Measurements from ENCODE around the gene SNAP29. TPM values are rescaled to one million over a fixed set of nuclear protein-coding genes. Genes with fewer than 3 reads are reported as not detected.

The SNAP29 gene
- total and polyA plus RNA-seq, 9 of the 15 experiments (the other 6 are each of a cell fraction or from before 2014, with no cell fraction given), result 19.5 to 250 (median 75.9) TPM

DNA sequence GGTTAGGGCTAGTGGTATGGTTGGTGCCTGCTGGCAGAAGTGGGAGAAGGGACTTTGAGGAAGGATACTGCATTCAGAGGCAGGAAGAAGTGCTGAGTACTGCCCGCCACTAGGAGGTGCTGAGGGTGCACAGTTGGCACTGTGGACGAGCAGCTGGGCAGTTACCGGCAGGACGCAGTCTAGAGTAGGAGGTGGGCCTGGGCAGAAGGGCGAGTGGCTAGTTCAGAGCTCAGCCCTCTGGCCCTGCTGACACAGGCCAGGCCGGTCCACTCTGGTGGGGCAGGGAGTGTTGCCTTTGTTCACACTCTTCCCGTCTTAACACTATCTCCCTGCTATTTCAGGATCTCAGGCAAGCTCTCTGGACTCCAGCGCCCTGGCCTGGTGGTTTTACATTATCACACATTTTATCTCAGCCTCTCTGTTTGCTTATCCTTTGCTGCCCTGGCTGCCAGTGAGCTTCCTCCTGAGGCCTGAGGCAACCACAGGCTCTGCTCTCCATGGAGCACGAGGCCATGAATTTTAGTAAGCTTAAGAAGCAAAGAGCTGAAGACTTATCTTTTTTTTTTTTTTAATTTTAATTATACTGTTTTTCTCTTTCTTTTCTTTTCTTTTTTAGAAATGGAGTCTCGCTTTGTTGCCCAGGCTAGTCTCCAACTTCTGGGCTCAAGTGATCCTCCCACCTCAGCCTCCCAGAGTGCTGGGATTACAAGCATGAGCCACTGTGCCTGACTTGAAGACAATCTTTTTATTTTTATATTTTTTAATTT, 26.9 kb downstream of the SNAP29 start (continued):
- TF ChIP-seq ZNF445 (CRISPR knock-in tag; IDR thresholded peaks at IDR 0.05; ENCODE audit: low read depth) (0 out of 2 replicates have a peak, but pooled peaks have one; percentile 60), IFI16 (CRISPR knock-in tag; IDR thresholded peaks at IDR 0.05) (0 out of 2 replicates have a peak, but pooled peaks have one; percentile 36), RNF2 (IDR thresholded peaks at IDR 0.05) (no peak; the same call in 1 of the 2 replicates), ZNF707 (CRISPR knock-in tag; conservative IDR thresholded peaks at IDR 0.05) (no peak; the same call in 1 of the 2 replicates), BCL6 (CRISPR knock-in tag; IDR thresholded peaks at IDR 0.05) (no peak), ZKSCAN8 (CRISPR knock-in tag; IDR thresholded peaks at IDR 0.05) (no peak), SIRT6 (IDR thresholded peaks at IDR 0.05; ENCODE audit: low read depth, low read length) (peak; percentile 47), KAT8 (IDR thresholded peaks at IDR 0.05; ENCODE audit: low read depth) (no peak; the same call in 1 of the 2 replicates), ZBTB7A (IDR thresholded peaks at IDR 0.05; ENCODE audit: borderline replicate concordance, control insufficient read depth, low read depth, low read length) (peak; percentile 77), IRF2 (CRISPR knock-in tag; IDR thresholded peaks at IDR 0.05) (no peak), MCM3 (IDR thresholded peaks at IDR 0.05) (no peak), ERF (CRISPR knock-in tag; IDR thresholded peaks at IDR 0.05) (peak; percentile 97; the same call in 1 of the 2 replicates), ZNF589 (CRISPR knock-in tag; IDR thresholded peaks at IDR 0.05; ENCODE audit: low read depth) (no peak; the same call in none of the 2 replicates), ETS2 (tag; IDR thresholded peaks at IDR 0.05; ENCODE audit: borderline replicate concordance, poor library complexity, severe bottlenecking) (no peak), SP1 (CRISPR knock-in tag; IDR thresholded peaks at IDR 0.05) (peak; percentile 97), STAT5B (CRISPR knock-in tag; IDR thresholded peaks at IDR 0.05) (no peak), RFX7 (CRISPR knock-in tag; IDR thresholded peaks at IDR 0.05) (0 out of 2 replicates have a peak, but pooled peaks have one; percentile 70), FOXK1 (CRISPR knock-in tag; IDR thresholded peaks at IDR 0.05; ENCODE audit: borderline replicate concordance) (no peak), ZNF253 (CRISPR knock-in tag; conservative IDR thresholded peaks at IDR 0.05) (0 out of 2 replicates have a peak, but pooled peaks have one; percentile 59), ILF3 (IDR thresholded peaks at IDR 0.05; ENCODE audit: borderline replicate concordance) (no peak), TARDBP (IDR thresholded peaks at IDR 0.05) (peak; percentile 98)
- TF ChIP-seq, protein P1, sequence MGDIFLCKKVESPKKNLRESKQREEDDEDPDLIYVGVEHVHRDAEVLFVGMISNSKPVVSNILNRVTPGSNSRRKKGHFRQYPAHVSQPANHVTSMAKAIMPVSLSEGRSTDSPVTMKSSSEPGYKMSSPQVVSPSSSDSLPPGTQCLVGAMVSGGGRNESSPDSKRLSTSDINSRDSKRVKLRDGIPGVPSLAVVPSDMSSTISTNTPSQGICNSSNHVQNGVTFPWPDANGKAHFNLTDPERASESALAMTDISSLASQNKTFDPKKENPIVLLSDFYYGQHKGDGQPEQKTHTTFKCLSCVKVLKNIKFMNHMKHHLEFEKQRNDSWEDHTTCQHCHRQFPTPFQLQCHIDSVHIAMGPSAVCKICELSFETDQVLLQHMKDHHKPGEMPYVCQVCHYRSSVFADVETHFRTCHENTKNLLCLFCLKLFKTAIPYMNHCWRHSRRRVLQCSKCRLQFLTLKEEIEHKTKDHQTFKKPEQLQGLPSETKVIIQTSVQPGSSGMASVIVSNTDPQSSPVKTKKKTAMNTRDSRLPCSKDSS (IDR thresholded peaks at IDR 0.05; ENCODE audit: low read depth, partially characterized antibody), result no peak
- TF ChIP-seq, protein P2, sequence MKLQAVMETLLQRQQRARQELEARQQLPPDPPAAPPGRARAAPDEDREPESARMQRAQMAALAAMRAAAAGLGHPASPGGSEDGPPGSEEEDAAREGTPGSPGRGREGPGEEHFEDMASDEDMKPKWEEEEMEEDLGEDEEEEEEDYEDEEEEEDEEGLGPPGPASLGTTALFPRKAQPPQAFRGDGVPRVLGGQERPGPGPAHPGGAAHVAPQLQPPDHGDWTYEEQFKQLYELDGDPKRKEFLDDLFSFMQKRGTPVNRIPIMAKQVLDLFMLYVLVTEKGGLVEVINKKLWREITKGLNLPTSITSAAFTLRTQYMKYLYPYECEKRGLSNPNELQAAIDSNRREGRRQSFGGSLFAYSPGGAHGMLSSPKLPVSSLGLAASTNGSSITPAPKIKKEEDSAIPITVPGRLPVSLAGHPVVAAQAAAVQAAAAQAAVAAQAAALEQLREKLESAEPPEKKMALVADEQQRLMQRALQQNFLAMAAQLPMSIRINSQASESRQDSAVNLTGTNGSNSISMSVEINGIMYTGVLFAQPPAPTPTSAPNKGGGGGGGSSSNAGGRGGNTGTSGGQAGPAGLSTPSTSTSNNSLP (IDR thresholded peaks at IDR 0.05; ENCODE audit: borderline replicate concordance, low read depth, low read length), result peak; percentile 42; the same call in 1 of the 2 replicates
- TF ChIP-seq, protein P3, sequence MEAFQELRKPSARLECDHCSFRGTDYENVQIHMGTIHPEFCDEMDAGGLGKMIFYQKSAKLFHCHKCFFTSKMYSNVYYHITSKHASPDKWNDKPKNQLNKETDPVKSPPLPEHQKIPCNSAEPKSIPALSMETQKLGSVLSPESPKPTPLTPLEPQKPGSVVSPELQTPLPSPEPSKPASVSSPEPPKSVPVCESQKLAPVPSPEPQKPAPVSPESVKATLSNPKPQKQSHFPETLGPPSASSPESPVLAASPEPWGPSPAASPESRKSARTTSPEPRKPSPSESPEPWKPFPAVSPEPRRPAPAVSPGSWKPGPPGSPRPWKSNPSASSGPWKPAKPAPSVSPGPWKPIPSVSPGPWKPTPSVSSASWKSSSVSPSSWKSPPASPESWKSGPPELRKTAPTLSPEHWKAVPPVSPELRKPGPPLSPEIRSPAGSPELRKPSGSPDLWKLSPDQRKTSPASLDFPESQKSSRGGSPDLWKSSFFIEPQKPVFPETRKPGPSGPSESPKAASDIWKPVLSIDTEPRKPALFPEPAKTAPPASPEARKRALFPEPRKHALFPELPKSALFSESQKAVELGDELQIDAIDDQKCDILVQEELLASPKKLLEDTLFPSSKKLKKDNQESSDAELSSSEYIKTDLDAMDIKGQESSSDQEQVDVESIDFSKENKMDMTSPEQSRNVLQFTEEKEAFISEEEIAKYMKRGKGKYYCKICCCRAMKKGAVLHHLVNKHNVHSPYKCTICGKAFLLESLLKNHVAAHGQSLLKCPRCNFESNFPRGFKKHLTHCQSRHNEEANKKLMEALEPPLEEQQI (IDR thresholded peaks at IDR 0.05), result no peak
